ENCODE measurements around the gene STXBP2.

Gene STXBP2

DNA sequence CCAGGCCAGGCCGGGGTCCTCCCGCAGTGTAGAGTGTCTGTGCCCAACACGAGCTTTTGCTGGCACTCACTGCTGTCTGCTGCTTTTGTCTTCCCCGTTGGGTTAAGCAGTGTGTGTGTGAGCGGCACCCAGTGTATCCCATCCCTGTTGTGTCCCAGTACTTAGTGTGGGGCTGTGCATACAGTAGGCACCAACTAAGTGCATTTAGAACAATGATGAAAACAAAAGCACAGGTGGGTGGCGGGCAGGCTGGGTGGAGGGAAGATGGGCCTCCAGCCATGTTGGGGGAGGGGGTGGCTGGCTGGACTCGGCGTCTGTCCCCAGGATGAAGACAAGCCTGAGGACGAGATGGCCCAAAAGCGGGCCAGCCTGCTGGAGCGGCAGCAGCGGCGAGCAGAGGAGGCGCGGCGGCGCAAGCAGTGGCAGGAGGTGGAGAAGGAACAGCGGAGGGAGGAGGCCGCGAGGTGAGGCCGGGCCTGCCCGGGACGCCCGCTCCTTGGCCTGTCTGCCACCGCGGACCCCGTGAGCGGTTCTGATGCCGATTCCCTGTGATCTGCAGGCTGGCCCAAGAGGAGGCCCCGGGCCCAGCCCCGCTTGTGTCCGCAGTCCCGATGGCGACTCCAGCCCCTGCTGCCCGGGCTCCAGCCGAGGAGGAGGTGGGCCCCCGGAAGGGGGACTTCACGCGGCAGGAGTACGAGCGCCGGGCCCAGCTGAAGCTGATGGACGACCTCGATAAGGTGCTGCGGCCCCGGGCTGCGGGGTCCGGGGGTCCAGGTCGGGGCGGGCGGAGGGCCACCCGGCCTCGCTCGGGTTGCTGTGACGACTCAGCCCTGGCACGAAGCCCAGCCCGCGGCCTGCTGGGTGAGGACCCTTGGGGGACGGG is 21.8 kb upstream of the STXBP2 start:
- DNase-seq: no peak

DNA sequence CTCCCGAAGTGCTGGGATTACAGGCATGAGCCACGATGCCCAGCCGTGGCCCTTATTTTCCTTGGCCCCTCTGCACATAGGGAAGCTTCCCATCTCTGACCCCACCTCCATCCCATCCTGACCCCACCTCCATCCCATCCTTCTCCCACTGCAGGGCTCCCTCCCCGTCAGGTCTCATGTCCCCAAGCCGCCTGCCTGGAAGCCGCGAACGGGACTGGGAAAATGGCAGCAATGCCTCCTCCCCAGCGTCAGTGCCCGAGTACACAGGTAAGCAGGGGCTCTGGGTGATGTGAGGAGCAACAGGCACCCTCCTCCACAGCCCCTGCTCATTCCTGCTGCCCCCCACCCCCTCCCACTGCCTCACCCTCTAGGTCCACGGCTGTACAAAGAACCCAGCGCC is 19.7 kb upstream of the STXBP2 start:
- DNase-seq: no peak

DNA sequence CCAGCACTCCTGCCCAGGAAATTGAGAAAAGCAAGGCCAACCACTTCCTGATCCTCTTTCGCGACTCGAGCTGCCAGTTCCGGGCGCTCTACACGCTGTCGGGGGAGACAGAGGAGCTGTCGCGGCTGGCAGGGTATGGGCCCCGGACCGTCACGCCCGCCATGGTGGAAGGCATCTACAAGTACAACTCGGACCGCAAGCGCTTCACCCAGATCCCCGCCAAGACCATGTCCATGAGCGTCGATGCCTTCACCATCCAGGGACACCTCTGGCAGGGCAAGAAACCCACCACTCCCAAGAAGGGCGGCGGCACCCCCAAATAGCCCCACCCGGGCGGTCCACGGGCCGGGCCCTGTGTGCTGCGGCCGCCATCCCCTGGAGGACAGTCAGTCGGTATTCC is 19.2 kb upstream of the STXBP2 start:
- no peak for DNase-seq

DNA sequence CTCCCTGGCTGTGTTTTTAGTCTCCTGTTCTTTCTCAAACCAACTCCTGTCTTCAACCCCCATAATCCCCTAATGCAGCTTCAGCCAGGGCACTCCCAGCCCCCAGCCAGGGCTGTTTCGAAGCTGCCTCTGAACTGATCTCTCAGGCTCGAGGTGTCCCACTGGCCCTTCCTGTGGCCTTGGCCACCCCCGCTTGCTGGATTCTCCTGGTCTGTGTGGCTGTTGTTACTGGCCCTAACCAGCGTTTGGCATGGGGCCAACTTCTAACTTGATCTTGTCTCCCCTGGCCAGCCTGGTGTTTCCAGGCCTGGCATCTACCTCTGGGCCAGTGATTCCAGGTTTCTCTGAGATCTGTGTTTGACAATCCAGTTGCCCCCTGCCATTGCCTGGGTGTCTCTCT is 18.6 kb upstream of the STXBP2 start:
- DNase-seq: no peak

DNA sequence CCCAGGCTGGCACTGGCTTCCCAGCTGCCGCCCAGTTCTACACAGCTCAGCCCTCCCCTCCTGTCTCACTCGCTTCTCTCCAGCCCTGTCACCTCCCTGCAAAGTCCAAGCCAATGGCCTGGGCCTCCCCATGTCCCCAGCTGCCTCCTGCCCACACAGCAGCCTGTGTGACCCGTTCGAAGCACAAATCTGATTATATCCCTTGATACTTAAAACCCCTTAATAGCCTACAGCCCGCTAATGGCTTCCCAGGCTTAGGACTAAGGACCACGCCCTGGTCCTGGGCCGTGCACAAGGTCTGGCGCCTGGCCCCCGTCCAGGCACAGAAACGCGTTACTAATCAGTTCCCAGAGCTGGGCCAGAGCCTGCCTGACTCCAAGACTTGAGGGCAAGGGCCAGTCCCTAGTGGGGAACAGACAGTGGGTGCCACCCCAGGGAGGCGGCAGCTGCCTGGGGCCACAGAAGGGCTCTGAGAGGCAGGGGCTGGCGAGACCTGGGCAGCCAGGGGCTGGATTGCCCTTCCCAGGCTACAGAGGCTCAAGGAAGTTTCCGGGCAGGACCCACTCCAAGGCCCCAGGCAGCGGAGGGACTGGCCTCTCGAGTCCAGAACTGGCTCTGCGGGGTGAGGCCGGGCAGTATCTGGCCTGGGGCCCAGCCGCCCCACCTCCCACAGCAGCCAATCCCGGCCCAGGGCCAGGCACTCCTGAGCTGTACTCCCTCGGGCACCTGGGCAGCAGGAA is 18.0 kb upstream of the STXBP2 start:
- no peak for DNase-seq

DNA sequence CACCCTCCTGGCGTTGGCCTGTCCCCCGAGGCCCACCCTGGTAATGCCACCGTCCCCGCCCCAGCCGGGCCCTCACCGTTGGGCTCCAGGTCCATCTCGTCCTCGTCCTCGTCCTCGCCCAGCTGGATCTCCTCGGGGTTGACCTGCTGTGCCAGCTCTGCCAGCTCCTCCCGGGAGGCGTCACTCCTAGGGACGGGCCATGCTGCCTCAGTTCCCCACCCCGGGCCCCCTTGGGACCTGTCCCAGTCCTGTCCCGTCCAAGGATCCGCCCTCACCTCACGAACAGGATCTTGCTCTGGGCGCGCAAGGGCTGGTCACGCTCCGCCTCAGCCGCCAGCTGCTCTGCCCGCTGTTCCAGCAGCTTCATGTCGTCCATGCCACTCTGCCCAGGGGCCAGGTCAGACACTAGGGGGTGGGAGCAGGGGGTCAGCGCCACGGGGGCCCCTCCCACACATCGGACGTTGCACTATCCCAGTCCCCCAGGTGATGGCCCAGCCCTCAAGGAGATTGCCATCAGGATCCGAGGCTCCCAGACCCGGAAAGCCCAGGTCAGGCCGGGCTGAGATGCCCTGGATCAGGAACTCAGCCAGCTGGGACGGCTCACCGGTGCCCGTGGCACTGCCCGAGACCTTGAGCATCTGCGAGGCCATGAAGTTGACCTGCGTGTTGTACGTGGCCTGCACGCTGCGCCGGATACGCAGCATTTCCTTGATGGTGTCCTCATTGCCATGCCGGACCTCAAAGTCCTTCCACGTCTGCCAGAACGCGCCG is 17.1 kb upstream of the STXBP2 start:
- no peak for DNase-seq

DNA sequence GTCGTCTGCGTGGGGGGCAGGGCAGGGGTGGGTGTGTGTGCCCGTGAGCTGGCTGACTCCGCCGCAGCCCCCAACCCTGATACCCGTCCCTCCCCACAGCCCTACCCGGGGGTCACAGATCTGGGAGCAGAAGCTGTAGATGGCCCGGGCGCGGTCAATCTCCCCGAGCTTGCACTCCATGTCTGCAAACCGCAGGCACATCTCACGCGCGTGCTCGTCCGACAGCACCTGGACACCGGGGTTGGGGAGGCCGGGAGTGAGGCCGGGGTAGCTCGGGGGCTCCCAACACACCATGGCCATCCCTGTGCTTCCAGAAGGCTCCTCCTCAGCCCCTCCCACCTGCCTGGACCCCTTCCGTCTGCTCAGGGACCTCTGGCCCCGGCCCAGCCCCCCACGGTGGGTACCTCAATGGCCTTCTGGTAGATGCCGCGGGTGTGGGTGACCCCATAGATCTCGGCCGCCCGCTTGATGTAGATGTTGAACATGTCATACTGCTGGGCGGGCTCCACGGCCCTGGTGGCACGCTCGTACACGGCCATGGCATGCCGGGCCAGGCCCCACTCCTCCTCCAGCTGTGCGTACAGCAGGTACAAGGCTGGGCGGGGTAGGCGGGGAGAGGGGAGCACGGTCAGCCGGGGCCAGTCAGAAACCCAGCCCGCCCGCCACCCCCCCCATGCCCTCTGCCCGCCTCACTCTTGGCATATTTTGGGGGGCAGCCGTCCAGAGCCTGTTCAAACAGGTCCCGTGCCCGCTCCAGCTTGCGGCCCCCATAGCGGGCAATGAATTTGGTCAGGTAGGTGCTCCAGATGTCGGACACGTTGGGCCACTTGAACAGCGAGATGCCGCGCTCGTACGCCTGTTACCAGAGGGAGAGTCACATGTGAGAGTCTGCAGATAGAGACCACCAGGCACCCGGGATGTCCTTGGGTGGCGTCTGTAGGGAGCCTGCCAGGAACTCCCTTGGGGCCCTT is 16.2 kb upstream of the STXBP2 start:
- DNase-seq: no peak

DNA sequence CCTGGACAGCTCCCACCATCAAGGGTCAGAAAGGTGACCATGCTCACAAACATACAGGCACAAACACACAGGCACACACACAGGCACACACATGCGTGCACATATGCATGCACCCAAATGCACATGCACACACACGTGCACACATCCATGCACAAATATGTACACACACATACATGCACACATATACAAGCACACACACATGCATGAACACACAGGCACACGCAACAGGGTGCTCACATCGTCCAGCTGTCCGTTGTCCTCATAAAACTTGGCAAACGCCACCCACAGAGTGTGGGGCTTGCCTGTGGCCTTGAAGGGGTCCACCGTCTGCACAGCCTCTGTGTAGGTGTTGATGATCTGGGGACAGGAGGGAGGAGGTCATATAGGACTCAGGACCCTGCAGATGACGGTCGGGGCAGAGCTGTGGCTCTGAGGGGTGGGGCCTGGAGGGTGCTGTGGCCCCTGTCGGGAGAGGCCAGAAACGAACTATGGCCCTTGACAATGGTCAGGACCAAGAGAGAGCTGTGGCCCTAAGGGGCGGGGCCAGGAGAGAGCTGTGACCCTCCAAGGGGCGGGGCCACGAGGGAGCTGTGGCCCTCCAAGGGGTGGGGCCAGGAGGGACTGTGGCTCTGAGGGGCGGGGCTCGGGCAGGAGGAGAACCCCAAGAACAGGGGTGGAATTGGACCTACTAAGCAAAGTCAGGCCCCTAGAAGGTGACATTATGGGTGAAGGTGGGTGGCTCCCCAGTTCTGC is 13.8 kb upstream of the STXBP2 start:
- no peak for DNase-seq

DNA sequence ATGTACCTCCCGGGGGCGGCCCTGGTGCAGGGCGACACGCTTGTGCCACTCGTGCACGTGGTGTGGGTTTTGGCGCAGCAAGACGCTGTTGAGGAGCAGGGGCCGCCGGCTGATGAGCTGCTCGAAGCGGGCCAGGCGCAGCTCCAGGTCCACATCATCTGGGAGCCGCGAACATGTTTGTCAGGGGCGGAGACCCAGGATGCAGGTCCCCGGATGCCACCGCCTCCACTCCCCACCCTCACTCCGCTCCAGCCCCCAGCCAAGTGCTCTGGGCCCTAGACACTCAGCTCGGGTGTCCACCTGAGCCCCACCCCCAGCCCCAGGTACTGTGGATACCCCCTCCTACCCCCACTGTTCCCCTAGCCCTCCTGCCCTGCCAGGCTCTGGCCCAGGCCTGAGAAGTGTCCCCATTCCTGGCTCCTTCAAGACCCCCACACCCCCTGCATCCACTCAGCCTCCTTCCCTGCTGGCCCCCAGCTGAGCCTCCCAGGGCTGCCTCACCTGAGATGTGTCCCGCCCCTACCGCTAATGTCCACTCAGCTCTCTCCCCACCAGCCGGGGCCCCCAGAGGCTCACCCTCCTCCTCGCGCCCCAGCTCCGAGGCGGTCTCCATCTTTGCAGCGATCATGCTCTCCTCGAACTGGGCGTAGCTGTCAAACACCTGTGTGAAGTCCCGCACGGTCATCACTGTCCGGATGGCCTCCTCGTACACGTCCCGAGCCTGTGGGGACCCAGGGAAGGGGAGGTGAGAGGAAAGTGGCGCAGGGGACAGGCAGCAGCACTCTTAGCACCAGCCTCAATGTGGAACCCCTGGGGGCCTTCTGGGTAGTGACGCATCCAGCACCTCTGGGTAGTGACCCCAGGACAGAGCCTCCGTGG is 12.9 kb upstream of the STXBP2 start:
- DNase-seq: no peak

DNA sequence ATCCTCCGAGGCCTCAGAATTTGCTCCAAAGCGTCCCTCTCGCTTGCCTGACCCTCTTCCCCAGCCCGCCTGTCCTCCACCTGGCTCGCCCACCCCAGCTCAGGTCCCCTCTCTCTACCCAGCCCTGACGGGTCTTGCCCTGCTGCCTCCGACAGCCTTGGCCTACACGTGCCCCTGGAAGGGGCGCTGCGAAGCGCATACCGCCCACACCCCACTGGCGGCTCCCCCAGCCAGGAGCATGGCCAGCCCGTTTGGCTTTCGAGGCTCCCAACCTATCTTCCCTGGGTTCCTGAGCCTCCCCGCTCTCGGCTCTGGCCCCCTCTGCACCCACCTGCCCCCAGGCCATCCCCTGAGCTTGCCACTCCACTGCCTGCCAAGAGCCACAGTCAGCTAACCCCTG is 12.1 kb upstream of the STXBP2 start:
- no peak for DNase-seq

DNA sequence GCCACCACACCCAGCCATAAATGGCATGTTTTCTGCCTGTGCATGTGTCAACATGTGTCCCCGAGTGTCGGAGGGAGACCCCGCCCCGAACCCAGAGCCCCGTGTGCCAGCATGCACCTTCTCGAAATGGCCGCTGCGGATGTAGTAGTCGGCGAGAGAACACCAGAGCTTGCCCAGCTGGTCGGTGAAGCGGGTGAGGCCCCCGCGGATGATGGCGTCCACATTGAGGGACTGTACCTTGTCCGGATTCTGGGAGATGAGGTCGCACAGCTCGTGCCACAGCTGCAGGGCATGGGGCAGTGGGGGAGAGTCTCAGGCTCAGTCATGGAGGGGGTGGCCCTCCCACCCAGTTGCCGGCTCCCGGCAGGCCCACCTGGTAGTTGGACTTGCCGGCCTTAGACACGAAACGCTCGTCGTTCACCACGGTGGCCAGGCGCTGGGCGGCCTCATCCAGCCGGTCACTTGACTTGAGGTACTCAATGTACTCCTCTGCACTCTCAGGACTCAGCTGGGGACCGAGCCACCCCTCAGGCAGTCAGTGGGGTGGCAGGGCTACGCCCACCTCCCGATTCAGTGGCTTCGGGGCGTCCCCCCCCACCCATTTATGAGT is 11.0 kb upstream of the STXBP2 start:
- no peak for DNase-seq

DNA sequence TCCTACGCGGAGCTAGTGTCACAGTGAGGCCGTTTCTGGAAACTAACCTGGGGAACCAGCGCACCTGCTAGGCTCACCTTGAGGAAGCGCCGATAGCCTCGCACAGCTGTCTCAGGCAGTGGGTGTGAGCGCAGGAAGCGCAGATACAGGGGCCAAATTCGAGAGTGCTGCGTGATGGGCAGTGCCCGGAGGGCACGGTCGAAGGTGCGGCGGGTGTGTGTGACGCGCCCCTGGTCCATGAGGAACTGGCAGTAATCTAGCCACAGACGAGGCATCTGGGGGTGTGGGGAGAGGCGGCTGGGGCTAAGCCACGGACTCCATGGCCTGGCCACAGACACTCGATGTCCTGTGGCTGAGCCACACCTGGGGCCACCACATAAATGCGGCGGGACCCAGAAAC is 9.7 kb upstream of the STXBP2 start:
- no peak for DNase-seq

DNA sequence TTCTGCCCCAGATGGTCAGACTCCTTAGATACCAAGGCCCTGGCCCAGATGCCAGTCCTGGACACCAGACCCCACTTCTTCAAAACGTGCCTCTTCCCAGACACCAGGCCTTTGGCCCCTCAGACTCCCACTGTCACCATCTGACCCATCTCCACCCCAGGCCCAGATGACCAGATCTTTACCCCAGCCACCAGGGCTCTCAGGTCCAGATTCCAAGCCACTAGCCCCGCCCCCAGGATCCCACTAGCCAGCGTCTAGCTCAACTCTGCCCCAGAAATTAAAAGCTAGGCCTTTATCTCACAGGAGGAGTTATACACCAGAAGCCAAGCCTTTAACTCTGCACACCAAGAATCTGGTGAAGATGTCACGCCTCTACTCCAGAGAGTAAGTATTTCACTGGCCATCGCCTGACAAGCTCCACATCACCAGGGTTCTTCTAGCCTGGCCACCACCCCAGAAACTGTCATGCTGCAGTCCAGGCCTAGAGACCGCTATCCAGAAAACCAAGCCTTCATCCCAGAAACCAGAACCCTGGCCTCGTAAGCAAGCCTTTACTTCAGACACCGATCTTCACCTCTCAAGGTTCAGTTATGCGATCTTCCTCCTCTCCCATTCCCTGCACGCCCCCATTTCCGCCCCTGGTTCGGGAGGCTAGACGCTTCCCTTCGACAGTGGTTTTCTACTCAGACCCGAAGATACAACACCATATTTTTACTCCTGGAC is 8.2 kb upstream of the STXBP2 start:
- DNase-seq: no peak

DNA sequence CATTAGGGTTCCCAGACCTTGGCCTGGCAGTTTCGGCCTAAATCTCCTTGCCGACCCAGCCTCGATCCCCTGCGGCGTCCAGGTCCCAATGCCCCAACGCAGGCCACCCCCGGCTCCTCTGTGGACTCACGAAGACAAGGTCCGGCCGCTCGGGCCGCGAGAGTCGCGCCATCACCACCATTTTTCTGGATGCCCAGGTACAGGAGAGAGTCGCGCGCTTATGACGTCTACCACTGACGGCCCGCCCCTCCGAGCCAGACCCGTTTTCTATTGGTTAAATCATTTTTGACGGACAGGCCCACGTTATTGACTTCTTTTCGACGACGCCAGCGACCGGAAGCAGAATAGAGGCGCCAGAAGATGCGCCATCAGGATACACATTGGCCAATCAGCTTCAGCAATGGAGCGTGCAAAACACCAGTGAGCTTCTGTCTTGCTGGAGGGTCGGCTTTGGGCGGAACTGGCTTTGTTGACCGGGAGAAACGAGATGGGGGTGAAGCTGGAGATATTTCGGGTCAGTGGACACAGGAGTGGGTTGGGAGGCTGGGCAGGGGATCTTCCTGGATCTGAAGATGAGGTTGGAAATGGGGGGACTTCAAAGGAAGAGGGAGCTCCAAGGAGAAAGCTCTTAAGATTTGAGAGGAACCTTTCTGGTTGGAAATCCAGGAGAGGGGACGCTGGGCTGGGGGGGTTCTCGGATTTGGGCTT is 7.4 kb upstream of the STXBP2 start, which contains the start of the genes PET100 and XAB2:
PET100 (plus strand) TSS at position 447 of the 708 bp plus-strand sequence; CDS start at position 488, 41 bp downstream.
XAB2 (minus strand) TSS at position 199 of the 708 bp plus-strand sequence; CDS start at position 181, 18 bp downstream.
- DNase-seq: peak; percentile 99

DNA sequence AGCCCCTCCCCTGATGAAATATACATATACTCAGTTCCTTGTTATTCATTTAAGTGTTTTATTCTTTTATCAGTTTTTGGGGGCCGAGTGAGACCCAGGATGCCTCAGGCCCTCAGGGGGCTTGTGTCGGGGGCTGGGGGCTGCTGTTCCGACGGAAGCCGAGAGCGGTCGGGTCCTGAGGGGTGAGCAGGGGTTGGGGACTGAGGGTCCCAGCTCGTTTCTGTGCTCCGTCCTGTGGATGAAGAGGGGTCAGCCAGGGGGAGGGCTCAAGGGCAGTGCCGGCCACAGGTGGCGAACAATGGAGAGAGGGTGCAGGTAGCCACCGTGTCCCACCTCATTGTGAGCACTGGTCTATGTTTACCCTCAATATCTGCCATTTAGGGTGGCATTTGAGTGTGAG is 5.3 kb upstream of the STXBP2 start:
- no peak for DNase-seq

DNA sequence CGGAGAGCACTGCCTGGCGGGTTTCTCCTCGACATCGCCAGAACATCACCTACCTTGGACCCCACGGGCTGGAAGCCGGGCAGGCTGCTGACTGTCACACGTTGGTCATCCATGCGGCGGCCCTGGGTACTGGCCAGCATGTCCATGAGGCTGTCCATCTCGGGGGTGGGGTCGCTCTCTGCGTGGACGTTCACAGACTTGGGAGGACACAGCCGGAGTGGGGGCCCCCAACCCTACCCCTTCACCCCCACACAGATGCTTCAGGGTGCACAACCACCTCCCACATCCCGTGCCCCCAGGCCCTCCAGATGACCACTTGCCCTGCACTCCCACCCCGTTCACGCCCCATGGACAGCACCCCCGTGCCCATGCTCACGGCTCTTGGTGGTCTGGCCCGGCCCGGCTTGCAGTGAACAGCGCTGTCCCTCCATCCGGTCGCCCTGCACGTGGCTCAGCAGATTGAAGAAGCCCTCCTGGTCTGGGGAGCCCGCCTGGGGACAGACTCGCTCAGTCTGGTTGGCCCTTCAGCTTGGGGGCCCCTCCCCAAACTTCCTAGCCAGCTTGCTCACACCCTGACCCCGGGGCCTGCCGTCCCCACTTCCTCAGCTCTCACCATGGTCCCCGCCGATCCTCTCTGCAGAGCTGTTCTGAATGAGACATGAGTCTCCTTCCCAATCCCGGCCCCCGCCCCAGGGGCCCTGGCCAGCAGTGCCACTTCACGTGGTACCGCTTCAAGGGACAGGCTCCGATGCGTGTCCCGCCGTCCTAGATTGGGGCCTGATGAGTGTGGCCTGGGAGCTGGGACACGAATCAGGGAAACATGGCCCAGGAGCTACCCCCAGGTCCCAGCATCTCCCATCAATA is 4.3 kb upstream of the STXBP2 start:
- no peak for DNase-seq

DNA sequence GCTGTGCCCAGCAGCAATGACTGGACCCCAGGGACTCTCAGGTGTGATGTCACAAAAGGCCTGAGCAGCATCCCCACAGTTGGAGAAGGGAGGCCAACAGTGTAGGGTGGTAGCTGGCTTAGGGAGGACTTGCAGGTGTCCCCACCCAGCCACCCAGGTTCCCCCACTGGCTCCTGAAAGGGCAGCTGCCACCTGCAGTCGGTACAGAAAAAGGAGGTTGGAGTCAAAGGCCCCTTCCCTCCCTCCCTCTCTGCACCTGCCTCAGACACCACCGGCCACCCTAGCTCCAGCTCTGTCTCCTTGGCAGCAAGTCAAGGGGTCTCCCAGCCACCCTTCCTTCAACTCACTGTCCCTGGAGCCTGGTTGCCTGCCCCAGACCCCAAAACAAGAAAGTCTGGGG is 3.2 kb upstream of the STXBP2 start, which contains the start of gene PCP2:
PCP2 (minus strand) TSS at position 22 of the 400 bp plus-strand sequence. CDS start 262 bp downstream, outside the sequence.
- no peak for DNase-seq

Measured in EL (cell line).